NCI-H2196 (cell line): ENCODE measurements around the gene PRKCE.
"Not testable (repeated sequence)": the region's sequence is repeated elsewhere in the genome, so short reads cannot be mapped to it uniquely, and the experiment has no call there.

Experiments used
- DNase-seq: peaks from one replicate; lab custom pipeline; 2025; ENCODE audit not compliant: unreplicated experiment; lab: John Stamatoyannopoulos, UW

PRKCE gene

DNA sequence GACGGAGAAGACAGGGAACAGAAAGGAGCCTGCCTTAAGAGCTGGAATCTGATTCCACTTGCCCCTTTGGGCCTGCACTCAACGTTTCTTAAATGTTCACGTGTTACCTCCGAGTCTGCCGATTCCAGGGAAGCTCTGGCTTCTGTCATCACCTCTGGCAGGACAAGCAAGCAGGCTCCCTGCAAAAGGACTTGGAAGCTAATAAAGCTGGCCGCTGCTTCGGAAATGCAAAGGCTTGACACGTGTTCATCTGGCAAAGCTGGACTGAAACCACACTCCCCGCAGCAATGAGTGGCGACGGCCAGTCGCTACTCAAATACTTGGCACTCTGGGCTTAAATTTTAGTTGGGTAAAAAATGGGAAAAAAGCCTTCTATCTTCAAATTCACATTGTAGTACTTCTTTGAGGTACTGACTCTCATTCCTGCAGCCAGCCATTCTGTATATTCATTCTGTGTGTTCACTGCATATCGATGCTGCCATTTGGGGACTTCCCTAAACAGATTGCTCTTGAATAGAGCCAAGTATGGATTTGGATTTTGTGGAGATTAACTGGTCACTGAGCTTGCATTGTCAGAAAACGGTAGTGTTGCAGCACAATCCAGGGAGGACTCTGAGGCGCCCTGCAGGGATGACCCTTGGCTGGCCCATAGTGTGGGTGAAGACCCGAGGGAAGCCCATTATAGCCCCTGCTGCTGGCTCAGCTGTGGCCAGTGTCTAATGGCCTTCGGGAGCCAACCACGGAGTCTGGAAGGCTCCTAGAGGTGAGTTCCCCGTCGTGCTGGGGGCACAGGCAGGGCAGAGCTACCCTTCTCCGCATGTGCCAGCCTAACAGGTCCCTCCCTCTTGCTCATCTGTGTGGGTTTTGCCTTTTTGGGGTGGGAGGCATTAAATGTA lies 231.5 kb downstream of the PRKCE start:
- DNase-seq, result no peak

DNA sequence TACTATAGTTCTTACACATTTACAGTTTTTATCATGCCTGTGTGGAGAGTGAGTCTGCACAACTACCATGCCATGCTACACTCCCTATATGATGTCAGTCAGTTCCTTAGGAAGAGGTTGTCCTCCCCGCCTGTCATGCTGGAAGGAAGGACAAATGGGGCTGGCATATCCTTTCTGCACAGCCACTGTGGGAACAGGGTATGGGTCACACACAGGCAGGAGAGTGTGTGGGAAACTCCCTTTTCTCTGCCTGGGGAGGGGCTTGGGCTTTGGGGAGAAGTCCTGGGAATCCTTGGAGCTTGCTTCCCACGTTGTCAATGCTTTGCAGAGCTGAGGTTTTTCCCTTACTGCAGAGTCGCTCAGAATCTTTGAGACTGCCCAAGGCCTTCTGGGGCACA lies 232.1 kb downstream of the PRKCE start:
- DNase-seq, result no peak

DNA sequence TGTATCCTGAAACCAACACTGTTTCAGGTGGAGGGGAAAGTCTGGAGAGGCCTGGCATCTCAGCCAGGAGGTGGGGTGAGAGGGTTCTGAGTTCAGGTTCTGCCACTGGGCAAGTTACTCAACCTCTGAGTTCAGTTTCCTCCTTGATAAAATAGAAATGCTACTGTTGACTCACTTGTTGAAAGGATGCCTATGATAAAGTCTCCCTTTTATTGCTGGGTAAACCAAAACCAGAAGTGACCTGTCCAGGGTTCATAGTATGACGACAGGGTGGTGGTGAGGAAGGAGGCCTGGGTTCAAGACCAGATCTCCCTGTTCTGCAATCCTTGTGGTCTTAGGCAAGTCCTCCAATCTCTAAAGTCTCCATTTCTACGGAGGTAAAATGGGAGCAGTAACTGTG lies 232.7 kb downstream of the PRKCE start:
- DNase-seq, result no peak

DNA sequence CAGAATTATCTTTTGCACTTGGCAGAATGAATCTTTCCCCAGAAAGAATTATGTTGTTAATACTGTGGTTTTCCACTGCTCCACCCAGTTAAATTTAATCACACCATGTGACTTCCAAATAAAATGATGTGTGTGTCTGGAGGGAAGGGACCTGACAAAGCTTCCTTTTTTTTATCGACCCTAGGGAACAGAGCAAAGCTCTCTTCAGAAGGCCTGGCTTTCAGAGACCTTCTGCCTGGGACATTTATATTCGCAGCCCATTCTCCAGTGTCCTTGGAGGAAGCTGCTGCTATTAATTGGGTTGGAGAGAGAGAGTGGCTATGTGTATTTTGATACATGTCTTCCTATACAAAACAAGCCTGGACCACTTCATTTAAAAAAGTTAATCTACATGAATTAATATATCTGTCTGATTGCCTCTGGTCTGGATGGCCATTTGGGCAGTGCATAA lies 233.7 kb downstream of the PRKCE start:
- DNase-seq, result no peak

DNA sequence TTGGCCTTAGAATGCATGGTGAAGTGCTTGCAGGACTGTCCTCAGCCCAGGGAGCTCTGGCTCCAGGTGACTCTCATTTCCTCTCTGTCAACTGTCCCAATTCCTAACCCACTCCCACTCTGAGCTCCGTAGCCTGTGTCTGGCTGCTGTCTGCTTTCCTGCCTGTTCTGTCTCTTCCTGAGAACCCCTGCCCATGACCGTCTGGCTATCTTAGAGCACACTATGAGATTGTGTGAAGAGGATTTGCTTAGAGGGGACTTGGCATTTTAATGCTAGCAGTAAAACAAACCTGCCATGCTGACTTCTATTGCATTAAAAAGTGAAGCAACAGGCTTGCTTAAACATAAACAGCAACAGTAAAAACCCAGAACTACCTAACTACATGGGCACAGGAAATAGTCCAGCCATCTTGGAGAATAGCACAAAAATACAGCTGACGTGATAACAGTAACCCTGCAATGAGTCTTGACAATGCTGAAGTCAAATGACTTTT lies 234.7 kb downstream of the PRKCE start:
- DNase-seq, result no peak

DNA sequence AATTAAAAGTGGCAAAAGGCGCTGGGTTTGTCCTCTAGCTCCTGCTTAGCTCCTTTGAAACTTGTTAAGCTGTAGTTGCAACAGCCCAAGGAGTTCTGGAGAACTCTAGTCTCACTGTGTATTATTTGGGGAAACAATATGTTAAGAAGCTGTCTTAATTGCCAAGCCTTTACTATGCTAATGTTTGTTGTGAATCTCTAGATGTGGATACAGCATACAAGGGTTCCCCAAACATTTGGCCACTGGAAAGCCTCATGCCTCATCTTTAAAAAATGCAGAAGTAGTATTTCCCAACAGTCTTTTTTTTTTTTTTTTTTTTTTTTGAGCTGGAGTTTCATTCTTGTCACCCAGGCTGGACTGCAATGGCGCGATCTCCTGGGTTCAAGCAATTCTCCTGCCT lies 236.7 kb downstream of the PRKCE start:
- no peak for DNase-seq

DNA sequence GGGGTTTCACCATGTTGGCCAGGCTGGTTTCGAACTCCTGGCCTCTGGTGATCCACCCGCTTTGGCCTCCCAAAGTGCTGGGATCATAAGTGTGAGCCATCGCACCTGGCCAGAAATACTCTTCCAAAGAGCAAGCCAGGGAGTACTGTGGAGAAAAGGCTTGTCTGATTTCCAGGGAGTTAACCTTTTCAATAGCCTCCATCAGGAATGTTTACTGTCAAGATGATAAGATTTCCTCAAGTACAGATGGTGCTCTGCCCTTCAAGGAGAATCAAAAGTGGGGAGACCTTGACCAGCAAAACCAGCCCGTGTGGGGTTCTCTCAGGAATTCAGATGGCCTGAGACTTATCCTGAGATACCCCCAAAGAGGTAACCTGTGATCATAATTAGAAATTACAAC lies 237.2 kb downstream of the PRKCE start:
- DNase-seq, result no peak

DNA sequence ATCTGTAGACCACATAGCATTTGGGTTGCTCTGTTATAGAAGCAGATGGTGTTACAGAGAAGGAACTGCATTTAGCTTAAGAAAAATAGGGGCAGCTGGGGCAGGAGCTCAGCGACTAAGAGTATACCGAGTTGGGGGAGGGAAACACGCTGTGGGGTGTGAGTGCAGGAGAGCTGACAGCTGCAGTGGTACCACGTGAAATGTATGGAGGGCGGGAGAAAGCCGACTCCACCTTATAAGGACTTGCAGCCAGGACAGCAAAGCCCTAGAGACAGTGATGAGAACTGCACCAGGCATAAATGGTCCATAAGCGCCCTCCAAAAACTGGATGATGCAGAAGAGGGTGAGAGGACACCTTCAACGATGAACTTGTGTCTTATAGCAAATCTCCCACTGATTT lies 237.6 kb downstream of the PRKCE start:
- peak; percentile 11 for DNase-seq

DNA sequence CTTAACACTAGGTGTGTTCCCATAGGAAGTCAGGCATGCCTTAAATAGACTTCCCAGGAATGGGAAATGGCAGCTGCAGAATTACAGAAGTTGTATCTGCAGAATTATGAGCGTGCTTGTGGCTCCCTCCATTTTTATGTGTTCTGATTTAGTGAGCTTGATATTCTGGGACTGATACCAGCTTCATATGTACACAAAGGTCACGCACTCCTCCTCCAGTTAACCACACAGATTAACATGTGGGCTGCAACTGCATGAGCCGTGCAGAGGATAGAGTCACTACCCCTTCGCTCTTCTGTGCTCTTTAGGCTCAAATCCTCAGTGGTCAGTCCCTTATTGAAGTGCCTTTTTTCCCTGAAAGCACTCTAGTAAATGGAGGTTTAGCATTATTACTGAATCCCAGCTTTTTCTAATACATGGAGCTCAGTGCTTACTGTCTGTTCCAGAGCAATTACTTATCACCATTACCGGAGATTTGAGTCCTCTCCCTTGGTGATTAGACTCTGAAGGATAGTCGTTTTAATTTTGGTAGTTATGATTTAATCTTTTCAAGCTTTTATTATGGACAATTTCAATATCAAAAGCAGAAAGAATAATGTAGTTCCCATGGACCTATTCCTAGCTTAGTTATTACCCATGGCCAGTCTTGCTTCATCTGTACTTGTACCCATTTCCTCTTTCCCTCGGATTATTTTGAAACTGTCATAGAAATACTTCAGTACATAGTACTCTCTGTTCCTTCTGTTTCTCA lies 238.3 kb downstream of the PRKCE start:
- DNase-seq, result no peak

DNA sequence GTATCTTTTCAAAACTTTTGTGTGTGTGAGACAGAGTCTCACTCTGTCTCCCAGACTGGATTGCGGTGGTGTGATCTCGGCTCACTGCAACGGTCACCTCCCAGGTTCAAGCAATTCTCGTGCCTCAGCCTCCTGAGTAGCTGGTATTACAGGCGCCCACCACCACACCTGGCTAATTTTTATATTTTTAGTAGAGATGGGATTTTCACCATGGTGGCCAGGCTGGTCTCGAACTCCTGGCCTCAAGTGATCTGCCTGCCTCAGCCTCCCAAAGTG lies 238.8 kb downstream of the PRKCE start:
- DNase-seq, result not testable (repeated sequence)

DNA sequence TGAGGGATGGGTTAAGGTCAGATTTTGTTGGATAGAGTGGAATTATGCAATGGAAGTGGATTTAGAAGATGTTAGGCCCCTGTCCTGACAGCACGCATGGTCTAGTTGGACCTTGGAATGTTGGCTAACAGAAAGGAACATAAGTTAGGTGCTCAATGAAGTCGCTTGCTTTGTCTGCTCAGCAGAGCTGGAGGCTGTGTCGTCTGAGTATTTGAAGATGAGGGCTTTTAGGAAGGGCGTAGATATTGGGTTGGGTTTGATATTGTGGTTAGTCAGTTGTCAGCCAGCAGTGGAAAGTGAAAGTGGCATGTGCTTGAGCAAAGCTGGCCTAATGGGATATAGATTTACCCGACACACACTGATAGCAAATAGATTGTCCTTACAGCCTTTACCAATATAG lies 239.3 kb downstream of the PRKCE start:
- no peak for DNase-seq

DNA sequence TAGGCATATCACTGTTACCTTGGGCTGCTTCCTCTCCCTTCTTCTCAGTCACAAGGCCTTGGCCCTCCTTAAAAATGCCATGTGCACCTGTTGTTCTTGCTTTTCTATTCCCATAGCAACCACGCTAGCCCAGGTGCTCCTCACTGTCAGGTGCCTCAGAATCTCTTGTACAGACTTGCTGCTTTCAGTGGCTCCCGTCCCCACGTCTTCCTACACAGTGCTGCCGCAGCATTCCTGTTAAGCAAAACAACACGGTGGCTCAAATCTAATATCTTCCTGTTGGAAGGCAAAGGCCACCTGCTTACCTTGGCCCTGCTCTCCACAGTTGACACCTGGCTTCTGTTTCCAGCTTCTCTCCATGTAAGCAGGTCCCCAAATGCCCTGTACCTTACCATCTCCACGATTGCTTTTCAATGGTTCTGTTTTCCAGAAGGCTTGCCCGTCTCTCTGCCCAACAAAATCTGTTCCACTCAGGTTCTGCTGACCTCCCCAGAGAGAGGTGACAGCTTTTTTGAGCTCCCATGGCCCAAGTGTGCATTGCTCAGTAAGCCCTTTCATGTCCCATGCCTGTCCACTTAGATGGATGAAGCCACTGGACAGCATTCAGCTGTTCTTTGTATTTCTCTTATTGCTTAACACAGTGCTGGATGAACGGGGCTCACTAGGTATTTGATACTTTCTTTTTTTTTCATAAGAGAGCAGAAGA lies 240.4 kb downstream of the PRKCE start:
- DNase-seq, result peak; percentile 68

DNA sequence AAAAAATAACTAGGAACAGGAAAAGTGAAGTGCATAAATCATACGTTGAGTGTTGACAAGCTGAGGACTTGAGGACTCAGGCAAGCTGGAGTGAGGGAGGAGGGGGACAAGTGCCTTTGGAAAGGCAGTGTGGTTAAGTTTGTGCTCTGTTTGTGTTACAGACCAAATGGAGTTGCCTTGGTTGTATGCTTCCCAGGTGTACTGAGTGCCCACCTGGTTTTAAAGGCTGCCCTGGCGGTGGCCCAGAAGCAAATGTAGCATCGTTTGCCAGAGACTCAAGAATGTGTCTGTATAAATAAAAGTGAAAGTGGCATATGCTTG lies 240.9 kb downstream of the PRKCE start:
- no peak for DNase-seq

DNA sequence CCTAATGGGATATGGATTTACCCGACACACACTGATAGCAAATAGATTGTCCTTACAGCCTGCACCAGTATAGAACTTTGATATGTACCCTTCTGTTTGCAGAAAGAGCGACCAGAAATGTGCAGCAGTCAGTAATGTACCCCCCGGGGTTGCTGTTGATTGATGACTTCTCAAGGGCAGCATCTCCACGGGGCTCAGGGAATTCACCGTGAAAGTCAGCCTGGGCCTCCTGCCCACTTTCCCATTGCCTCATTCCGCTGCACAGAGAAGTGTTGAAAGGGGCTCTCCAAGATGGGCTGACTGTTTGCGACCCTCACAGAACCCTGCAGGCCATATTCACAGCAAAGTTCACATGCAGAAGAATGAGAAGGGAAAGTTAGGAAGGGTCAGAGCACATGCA lies 241.3 kb downstream of the PRKCE start:
- no peak for DNase-seq

DNA sequence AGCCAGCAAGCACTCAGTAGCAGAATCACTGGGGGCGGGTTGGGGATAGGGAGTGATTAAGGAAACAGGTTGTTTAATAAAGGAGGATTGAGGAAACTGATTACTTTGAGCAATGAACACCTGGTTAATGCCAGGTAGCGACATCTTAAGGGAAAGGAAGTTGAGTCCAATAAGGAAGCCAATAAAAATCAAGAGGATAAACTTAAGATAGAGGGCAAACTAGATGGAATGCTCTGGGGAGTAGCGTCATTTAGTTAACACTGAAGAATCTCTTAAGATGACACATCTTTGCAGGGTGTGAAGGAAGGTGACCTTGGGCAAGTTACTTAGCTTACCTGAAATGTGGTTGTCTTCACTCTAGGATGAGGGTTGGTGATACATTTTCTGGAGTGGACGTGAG lies 242.7 kb downstream of the PRKCE start:
- DNase-seq, result no peak

DNA sequence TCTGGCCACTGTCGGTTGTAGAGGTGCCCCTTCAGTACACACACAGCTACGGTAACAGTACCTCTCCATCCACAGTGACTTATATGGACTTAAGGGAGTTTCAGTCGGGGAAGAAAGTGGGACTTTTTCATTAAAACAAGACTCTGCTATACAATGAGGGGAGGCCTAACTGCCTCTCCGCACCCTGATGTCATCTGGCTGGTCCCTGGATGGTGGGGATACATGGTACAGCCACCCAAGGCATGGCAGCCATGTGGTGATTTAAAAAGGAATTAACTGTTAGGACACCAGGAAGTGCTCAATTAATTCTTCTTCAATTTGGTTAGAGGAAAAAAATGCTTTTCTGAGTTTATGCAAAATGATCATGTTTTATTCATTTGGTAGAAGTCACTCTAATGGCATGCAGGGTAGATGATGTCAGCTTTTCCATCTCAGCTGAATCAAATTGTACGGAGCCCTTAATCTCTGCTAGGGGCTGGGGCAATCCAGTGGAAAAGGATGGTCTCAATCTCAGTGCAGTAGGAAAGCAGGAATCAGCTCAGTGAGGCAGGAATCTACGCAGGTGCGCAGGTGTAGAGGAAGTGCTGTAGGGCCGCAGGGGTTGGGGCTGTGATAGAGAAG lies 243.9 kb downstream of the PRKCE start:
- no peak for DNase-seq

DNA sequence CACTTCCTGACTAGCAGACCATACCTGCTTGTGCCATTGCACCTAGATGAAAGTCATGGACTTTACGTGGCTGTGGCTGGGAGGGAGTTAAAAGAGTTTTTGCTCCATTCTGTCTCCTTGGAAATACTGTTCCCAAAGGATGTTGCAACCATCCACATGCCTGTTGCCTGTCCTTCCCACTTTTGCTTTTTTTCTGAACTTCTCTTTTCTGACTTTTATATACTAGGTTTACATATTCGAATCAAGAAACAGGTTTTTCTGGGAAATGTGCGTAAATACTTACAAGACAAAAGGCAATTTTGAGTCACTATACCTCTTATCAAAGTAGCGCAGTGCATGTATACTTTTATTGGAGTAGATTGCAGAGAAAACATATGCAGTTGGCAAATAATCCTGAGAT lies 244.8 kb downstream of the PRKCE start:
- DNase-seq, result no peak

DNA sequence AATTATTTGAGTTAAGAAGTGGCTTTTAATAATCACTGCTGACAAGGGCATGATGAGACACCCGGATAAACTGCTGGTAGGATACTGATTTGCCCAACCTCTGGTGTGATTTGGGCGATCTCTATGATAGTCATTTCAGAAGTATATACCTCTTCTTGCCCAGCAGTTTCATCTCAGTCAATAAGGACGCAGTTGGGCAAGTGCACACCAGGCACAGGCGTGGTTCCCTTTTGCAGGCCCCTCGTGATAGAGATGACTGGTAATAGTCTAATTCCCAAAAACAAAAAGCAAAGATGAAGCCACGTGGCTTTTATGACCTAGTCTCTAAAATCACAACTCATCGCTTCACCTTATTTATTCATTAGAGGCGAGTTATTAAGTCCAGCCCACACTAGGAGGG lies 246.4 kb downstream of the PRKCE start:
- DNase-seq, result no peak

DNA sequence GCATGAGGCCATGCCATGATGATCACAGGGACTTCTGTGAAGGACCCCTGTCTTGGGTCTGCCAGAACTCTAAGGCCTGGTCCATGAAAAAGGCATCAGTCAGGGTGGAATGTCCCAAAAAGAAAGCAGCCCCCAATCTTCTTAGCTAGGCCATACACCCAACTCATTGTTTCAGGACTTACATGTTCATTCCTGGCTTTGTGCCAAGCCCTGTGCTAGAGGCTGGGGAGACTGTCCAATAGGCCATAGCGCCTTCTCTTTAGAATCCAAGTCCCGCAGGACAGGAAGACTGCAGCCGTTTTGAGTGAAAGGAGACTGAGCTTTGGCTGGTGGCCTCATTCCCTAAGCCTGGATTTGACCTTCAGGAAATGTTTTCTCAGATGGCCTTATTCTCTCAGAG lies 247.3 kb downstream of the PRKCE start:
- DNase-seq, result no peak

DNA sequence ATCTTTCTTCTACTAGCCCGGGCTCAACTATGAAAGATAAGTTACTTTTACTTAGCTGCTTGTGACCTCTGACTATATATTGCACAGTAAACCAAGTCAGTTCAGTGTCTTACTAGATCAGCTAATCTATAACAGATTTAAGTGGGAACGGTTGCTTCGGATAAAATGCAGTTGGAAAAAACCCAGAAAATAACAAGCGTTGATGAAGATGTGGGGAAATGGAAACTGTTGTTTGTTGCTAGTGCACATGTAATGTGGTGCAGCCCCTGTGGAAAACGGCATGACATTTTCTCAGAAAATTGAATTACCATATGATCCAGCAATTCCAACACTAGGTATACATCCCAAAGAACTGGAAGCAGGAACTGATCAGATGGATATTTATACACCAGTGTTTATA lies 248.5 kb downstream of the PRKCE start:
- no peak for DNase-seq

DNA sequence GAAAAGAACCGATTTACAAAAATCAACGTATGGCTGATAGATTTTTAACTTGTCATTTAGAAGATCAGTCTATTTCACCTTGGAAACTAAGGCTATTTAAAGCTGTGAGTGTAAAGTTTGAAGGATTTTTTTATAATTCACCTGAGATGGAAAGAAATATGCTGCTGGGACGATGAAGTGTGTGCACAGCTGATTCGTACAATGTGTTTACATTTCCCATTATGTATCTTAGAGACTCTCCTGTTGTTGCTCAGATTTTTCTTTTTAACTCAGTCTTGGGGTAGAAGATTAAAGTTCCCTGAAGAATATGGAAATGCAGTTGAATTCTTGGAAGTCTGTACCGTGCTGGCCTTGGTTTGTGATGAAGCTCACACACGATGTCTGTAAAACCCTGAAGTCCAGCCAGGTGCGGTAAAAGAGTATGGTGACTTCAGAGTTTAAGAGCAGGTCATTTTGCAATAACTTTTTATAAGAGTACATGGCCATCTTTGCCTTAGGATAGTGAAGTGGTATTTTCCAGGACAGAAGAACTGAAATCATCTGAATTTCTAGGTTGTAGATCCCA lies 250.1 kb downstream of the PRKCE start:
- DNase-seq, result no peak
